ENCODE measurements around the gene THRB.

The THRB gene

DNA sequence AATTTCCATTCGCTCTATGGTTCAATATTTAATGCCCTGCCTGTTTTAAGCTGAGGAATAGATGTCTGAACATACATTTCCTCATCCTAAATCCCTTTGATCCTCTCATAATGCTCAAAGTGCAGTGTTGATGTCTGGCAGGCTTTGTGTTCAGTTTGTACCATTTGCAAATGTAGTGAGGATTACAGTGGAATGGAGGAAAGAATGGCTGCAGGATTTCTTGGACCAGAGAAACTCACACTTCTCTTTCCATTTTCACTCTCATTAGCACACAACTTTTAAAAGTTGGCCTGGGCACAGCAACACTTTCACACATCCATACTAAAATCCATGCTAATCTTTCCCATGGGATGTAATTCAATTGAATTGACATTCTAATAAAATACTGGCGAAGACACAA lies 28.6 kb upstream of the THRB start:
- no peak overlapping the region for H3K27ac Mint-ChIP-seq
- peaks cover 3% of the 10 kb centered on the region for H3K9me3 Mint-ChIP-seq
- no peak overlapping the region for H3K4me3 Mint-ChIP-seq
- TF ChIP-seq, protein P1, sequence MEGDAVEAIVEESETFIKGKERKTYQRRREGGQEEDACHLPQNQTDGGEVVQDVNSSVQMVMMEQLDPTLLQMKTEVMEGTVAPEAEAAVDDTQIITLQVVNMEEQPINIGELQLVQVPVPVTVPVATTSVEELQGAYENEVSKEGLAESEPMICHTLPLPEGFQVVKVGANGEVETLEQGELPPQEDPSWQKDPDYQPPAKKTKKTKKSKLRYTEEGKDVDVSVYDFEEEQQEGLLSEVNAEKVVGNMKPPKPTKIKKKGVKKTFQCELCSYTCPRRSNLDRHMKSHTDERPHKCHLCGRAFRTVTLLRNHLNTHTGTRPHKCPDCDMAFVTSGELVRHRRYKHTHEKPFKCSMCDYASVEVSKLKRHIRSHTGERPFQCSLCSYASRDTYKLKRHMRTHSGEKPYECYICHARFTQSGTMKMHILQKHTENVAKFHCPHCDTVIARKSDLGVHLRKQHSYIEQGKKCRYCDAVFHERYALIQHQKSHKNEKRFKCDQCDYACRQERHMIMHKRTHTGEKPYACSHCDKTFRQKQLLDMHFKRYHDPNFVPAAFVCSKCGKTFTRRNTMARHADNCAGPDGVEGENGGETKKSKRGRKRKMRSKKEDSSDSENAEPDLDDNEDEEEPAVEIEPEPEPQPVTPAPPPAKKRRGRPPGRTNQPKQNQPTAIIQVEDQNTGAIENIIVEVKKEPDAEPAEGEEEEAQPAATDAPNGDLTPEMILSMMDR (IDR thresholded peaks at IDR 0.05) = no peak
- H3K4me1 Mint-ChIP-seq = peaks cover 12% of the 10 kb centered on the region
- no peaks in the 10 kb centered on the region for H3K36me3 Mint-ChIP-seq (ENCODE audit: low read depth)
- H3K27me3 Mint-ChIP-seq (ENCODE audit: low read depth, poor library complexity) = peaks cover 76% of the 10 kb centered on the region
- no peak for DNase-seq

DNA sequence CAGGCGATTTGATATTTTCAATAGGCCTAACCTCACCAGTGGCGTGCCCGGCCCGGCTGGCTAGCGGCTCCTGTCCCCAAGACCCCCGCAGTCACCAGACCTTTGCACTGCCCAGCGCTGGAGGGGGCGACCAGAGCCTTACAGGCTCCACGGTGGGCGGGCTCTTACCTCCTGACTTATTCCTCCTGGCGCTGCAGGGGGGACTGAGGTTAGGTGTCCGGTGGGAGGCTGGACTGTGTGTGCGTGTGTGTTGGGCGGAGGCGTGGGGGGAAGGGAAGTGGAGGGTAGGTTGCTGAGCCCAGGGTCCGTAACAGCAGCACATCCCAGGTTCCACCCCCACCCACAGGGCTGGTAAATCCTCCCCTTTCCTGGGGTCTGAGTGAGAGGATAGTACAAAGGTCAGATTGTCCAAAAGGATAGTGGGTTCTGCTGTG lies 27.5 kb upstream of the THRB start:
- no peak overlapping the region for H3K27ac Mint-ChIP-seq

DNA sequence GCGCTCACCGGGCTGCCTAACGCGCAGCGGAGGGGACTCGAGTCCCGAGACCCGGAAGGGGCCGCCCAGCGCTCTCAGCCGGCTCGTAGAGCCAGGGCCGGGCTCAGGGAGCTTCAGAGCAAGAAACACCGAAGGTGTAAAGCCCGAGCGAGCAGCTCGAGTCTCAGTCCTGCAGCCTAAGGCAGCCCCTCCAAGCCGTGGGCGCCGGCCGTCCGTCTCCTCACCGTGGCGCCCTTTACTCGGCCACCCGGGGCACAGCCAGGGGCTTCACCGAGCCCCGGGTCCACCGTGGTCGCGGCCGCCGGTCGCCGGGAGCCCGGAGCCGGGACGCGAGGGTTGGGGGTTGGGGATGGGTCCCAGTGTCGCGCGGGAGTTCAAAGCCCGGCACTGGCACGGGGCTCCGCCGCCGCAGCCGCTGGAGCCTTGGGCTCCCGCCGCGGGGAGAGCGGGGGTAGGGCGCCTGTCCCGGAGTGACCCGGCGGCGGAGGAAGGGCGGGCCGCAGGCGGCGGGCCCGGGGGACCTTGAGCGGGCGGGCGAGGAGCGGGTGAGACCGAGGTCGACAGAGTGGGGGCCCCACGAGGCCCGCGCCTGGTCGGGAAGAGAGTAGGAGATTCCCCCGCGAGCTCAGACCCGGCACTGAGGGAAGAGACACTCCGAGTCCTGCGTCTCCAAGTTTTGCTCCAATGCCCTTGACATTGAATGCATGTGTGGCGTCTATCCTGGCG lies 26.9 kb upstream of the THRB start:
- peaks cover 3% of the 10 kb centered on the region for H3K9me3 Mint-ChIP-seq
- H3K36me3 Mint-ChIP-seq (ENCODE audit: low read depth) = no peaks in the 10 kb centered on the region
- H3K4me3 Mint-ChIP-seq = peak overlapping the region; percentile 80
- DNase-seq = peak; percentile 66
- TF ChIP-seq, protein P1 (IDR thresholded peaks at IDR 0.05) = no peak
- H3K27me3 Mint-ChIP-seq (ENCODE audit: low read depth, poor library complexity) = peaks cover 80% of the 10 kb centered on the region
- H3K27ac Mint-ChIP-seq = no peak overlapping the region
- peaks cover 12% of the 10 kb centered on the region for H3K4me1 Mint-ChIP-seq

More for the DNA sequence above, 27.5 kb upstream of the THRB start:
- TF ChIP-seq, protein P1 (IDR thresholded peaks at IDR 0.05) = no peak
- peak overlapping the region; percentile 73 for H3K4me3 Mint-ChIP-seq
- peaks cover 3% of the 10 kb centered on the region for H3K9me3 Mint-ChIP-seq
- DNase-seq = peak; percentile 43
- H3K4me1 Mint-ChIP-seq = peaks cover 12% of the 10 kb centered on the region
- H3K36me3 Mint-ChIP-seq (ENCODE audit: low read depth) = no peaks in the 10 kb centered on the region
- H3K27me3 Mint-ChIP-seq (ENCODE audit: low read depth, poor library complexity) = peaks cover 79% of the 10 kb centered on the region

DNA sequence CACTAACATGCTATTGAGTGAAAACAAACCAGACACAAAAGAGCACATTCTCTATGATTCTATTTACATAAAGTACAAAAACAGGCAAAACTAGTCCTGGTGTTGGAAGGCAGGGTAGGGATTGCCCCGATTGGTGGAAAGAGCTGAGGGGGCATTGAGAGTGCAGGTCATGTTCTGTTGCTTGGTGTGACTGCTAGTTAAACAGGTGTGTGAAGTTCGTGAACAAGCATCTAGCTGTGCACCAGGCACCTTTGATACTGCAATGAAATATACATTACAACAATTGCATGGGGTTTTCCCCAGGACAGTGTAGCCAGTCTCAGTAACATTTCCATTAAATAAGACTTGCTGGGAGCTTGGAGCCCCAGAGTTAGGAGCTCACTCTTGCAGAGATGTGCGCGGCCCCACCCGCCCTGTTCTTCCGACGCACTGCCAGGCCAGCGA lies 26.3 kb upstream of the THRB start:
- no peak for DNase-seq
- Mint-ChIP-seq H3K4me1 (peaks cover 12% of the 10 kb centered on the region), H3K9me3 (peaks cover 3% of the 10 kb centered on the region), H3K27ac (no peak overlapping the region), H3K27me3 (ENCODE audit: low read depth, poor library complexity) (peaks cover 81% of the 10 kb centered on the region), H3K4me3 (peak overlapping the region; percentile 80), H3K36me3 (ENCODE audit: low read depth) (no peaks in the 10 kb centered on the region)
- TF ChIP-seq, protein P1 (IDR thresholded peaks at IDR 0.05) = no peak

DNA sequence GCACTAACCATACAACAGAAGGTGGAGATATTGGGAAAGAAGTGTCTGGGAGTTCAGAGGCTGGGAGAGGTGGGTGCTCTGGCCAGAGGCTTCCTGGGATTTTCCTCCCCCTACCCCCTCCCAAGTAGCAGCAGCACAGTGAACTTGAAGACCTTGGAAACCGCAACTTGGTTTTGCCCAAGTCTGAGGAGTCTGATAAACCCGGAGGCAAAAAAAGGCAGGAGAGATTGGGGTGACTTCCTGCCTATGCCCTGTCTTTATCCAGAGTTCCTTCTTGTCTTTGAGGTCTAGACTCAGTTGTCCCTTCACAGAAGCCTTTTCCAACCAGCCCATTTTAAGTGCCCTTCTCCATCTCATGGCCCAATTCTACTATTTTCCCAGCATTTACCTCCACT lies 25.4 kb upstream of the THRB start:
- Mint-ChIP-seq H3K9me3 (peaks cover 3% of the 10 kb centered on the region), H3K27me3 (ENCODE audit: low read depth, poor library complexity) (peaks cover 80% of the 10 kb centered on the region), H3K4me3 (no peak overlapping the region), H3K27ac (no peak overlapping the region), H3K36me3 (ENCODE audit: low read depth) (no peaks in the 10 kb centered on the region), H3K4me1 (peaks cover 12% of the 10 kb centered on the region)
- DNase-seq = no peak
- TF ChIP-seq, protein P1 (IDR thresholded peaks at IDR 0.05) = no peak
